Lung microvascular endothelial cell (primary cell): ENCODE results near the gene AKR1C3. TPM values are rescaled to one million over a fixed set of nuclear protein-coding genes. Genes with fewer than 3 reads are reported as not detected.
"Not testable (repeated sequence)": the region's sequence is repeated elsewhere in the genome, so short reads cannot be mapped to it uniquely, and the experiment has no call there.

Experiments
- DNase-seq, 2 donors: peaks; one replicate each; pipeline versions ENCODE4 v3.0.0 to v3.0.0-alpha.2; 2010; ENCODE audit warnings: low read depth in 2 of 2
- total RNA-seq: library from RNA; depleted of rRNA; stranded (reverse); fragments of >200 nt; gene quantifications from 2 replicates; pipeline ENCODE4 v1.2.1, GENCODE V29; 2014

The AKR1C3 gene
- total RNA-seq, 1 donor from 2014 or later = 111 TPM

- DNase-seq = no peak
Observed at GRCh38 chr10:5088703-5089261, 5.4 kb upstream of the AKR1C3 start.

- peak; percentile 61 to 67 for DNase-seq
Observed at GRCh38 chr10:5089865-5090264, 4.3 kb upstream of the AKR1C3 start.

DNA sequence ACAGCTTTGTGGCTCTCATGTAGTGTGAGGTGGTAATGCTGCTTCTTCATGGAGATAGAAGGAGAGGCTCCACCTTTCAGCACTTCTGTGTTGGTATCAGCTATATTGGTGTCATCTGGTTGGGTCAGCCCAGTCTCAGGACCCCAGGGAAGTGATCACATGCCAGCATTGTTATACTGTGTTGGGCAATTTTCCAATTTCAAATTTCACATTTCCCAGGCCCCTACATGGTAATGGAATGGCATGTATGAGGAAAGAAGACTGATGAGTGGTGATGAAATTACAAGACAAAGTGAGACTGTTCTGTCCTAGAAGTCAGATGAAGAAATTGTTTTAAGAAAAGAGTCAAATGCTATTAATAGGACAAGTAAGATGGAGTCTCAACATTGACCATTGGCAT lies 3.7 kb upstream of the AKR1C3 start:
- DNase-seq = peak; percentile 3 to 61

DNA sequence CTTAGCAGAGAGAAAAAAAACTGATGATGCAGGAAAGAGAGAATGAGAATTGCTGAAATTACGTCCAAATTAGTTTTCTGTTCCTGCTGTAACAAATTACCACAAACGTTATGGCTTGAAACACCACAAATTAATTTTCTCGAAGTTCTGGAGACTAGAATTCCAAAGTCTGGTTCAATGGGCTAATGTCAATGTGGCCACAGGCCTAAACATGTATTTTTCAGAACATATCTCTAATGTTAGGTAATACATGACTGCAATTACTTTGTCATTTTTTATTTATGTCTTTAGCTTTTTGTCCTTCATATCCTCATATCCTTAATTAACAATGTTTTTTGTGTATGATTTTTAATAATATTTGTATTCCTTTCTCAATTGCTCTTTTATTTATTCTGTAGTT lies 3.0 kb upstream of the AKR1C3 start:
- no peak for DNase-seq

GRCh38 chr10:5092375-5092774 lies 1.8 kb upstream of the AKR1C3 start:
- DNase-seq = no peak

GRCh38 chr10:5092848-5093790 lies 1.1 kb upstream of the AKR1C3 start:
- DNase-seq = no peak

- peak; percentile 10 to 34 for DNase-seq
Observed at GRCh38 chr10:5095687-5096086, 1.5 kb downstream of the AKR1C3 start.

DNA sequence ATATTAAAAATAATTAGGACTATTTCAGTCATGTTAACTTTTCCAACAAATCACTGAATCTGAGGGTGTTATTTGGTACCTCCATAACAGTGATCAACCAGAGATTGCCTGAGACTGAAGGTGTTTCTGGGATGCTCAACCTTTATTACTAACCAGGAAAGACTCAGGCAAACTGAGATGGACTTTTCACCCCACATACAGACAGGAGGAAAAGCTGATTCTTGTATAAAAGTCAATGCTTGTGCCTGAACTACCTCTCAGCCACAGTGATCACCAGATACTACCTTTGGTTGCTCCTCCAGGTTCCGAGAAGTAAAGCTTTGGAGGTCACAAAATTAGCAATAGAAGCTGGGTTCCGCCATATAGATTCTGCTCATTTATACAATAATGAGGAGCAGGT lies 1.9 kb downstream of the AKR1C3 start:
- DNase-seq = no peak

DNA sequence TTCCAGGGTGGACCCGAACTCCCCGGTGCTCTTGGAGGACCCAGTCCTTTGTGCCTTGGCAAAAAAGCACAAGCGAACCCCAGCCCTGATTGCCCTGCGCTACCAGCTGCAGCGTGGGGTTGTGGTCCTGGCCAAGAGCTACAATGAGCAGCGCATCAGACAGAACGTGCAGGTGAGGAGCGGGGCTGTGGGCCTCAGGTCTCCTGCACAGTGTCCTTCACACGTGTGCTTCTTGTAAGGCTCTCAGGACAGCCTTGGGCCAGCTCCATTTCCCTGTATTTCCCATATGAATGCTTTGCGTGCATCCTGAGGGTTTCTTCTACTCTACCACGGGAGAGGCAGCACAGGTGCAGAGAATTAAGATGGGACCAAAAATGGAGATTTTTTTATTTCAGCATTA lies 8.3 kb downstream of the AKR1C3 start:
- not testable (repeated sequence) for DNase-seq

DNA sequence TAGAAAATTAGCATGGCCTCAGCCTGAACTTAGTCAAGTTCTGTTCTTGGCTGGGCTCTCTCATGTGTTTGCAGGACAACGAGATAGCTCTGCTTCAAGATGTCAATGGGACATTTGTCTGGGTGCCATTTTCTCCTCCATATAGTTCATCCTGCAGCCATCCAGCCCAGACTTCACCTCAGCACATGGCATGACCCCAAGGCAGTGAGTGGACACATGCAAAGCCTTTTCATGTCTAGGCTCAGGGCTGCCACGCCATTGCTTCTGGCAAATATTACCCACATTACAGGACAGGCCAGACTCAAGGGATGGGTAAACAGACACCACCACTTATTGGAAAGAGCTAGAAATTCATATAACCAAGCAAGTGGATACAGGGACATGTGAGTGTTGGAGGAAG lies 9.3 kb downstream of the AKR1C3 start:
- DNase-seq = no peak

DNA sequence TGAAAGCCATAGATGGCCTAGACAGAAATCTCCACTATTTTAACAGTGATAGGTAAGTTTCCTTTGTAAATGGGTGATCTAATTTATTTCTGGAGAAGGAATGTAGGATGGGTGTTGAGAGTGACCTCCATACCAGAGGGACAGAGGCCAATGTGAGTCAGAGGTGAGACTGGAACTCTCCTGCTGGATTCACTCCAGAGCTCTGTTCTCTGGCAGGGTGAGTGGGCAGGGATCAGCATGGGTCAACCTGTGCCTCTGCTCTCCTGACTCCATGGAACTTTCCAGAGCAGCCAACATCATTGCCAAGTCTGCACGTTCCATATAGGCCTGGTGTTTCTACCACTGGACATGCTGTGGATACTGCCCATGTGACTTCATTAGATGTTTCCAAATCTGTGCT lies 11.4 kb downstream of the AKR1C3 start:
- DNase-seq = peak in 1 of 2 donors; percentile 70

DNA sequence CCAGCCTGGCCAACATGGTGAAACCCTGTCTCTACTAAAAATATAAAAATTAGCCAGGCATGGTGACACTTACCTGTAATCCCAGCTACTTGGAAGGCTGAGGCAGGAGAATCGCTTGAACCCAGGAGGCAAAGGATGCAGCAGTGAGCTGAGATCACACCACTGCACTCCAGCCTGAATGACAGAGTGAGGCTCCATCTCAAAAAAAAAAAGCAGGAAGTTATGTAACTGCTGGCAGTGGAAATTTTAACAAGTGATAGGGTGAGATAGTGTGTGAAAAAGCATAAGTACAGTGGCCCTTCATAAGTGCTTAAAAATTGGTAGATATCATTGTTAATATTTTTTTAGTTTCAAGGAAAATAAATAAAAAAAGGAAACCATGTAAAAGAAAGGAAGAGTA lies 12.3 kb downstream of the AKR1C3 start:
- DNase-seq = peak in 1 of 2 donors; percentile 49

GRCh38 chr10:5107860-5108526 lies 13.8 kb downstream of the AKR1C3 start:
- peak in 1 of 2 donors; percentile 5 for DNase-seq

DNA sequence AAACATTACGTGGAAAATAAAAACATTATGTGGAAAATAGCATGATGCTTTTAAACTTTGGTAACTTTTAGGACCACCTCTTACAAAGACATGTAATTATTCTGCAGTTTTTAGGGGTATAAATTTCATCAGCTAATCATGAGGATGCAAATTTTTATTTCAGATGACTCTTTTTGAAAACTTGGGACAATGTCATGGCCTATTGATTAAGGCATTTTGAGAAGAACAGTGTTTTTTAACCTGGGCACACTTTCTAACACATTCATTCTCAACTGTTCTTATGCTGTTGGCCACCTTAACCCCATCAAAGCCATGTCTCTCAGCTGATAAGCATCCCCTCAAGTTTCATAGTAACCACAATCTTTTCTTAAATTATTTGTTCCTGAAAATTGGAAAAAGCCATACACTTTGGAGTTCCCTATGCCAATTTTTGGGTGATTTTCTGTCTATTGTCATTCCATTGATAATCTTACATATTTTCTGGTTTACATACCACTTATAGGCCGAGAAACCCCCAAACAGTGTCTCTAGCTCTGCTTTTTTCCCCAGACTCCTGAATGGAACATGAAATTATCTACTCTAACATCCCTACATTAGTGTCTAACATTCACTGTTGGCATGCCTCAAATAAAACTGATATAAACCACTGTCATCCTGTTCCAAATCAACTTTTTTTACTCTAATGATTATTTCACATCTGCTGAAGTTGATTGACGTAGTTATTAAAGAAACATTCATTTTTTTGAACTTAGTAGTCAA lies 14.6 kb downstream of the AKR1C3 start:
- DNase-seq = no peak

GRCh38 chr10:5109861-5110260 lies 15.6 kb downstream of the AKR1C3 start:
- DNase-seq = not testable (repeated sequence)

DNA sequence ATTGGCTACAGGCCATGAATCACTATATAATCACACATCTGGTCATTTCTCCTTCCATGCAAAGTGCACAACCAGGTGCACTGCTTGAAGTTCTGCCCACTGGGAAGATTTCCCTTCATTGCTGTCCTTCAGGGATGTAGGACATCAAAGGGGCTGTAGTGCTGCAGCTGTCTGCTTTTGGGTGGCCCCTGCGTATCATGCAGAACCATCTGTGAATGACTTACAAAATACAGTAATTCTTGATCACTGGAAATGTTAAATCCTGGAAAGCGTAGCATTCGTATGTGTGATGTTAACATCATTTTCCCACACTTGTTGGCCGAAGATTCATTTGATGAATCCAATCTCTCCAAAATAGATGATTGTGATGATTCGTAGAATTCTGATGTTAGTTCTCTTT lies 22.4 kb downstream of the AKR1C3 start:
- DNase-seq = no peak

- DNase-seq = peak; percentile 53 to 66
Observed at GRCh38 chr10:5117026-5117425, 22.8 kb downstream of the AKR1C3 start.

GRCh38 chr10:5119997-5120396 lies 25.8 kb downstream of the AKR1C3 start:
- DNase-seq = not testable (repeated sequence)

GRCh38 chr10:5123886-5124285 lies 29.7 kb downstream of the AKR1C3 start:
- no peak for DNase-seq

- no peak for DNase-seq
Observed at GRCh38 chr10:5125315-5126044, 31.3 kb downstream of the AKR1C3 start.

DNA sequence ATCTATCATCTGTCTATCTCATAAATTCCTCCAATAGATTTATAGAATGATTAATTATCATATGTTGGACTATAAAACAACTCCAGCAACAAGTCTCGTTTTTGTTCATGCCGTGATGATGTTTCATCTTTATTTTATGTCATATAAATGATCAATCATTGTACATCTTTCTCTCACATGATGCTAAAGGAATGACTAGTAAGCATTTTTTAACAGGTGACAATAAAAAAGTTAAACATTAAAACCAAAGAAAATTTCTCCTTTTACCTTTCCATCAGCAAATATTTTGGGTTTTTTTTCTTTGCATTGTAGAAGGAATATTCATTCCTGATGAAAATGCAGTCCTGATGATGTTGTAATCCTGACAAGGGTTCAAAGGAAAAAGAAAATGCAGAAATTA lies 41.4 kb downstream of the AKR1C3 start:
- no peak for DNase-seq
